Karpas-422 (cell line): Measurements from ENCODE around the gene FOXP4. TPM values are rescaled to one million over a fixed set of nuclear protein-coding genes. Genes with fewer than 3 reads are reported as not detected.

Experiments
- DNase-seq: peaks from one replicate; pipeline ENCODE4 v3.0.0-alpha.2; 2015
- H2AFZ ChIP-seq: fragments of 200-600 bp; sonication (generic); 2 replicates; pipeline ENCODE4 v1.6.1; 2014; ENCODE audit warnings: antibody characterized with exemption, low read length, mixed read lengths
- H3K27ac ChIP-seq: fragments of 200-600 bp; sonication (generic); 2 replicates; pipeline ENCODE4 v1.5.1; 2014; ENCODE audit warnings: mild to moderate bottlenecking, low read length, moderate library complexity
- H3K27me3 ChIP-seq: fragments of 200-600 bp; sonication (generic); 2 replicates; pipeline ENCODE4 v1.6.1; 2014; ENCODE audit warnings: low read length, mixed read lengths
- H3K36me3 ChIP-seq: fragments of 200-600 bp; sonication (generic); 2 replicates; pipeline ENCODE4 v1.6.1; 2014; ENCODE audit warnings: low read length, mixed read lengths; ENCODE audit not compliant: insufficient read depth
- H3K4me1 ChIP-seq: fragments of 200-600 bp; sonication (generic); 2 replicates; pipeline ENCODE4 v1.6.1; 2014; ENCODE audit warnings: mild to moderate bottlenecking, low read length, mixed read lengths
- H3K4me2 ChIP-seq: fragments of 200-600 bp; sonication (generic); 2 replicates; pipeline ENCODE4 v1.6.1; 2014; ENCODE audit warnings: low read length, low read depth, mild to moderate bottlenecking; ENCODE audit not compliant: poor library complexity, severe bottlenecking
- H3K4me3 ChIP-seq: fragments of 200-600 bp; sonication (generic); 2 replicates; pipeline ENCODE4 v1.5.1; 2014; ENCODE audit warnings: mild to moderate bottlenecking, antibody characterized with exemption, low read length, mixed read lengths
- H3K79me2 ChIP-seq: fragments of 200-600 bp; sonication (generic); 2 replicates; pipeline ENCODE4 v1.6.1; 2014; ENCODE audit warnings: mild to moderate bottlenecking, low read length, mixed read lengths
- H3K9ac ChIP-seq: fragments of 200-600 bp; sonication (generic); 2 replicates; pipeline ENCODE4 v1.6.0; 2014; ENCODE audit warnings: low read length
- H3K9me2 ChIP-seq: fragments of 200-600 bp; sonication (generic), shearing (Covaris generic); replicated peaks from 2 replicates; pipeline ENCODE4 v1.6.0; 2014; ENCODE audit warnings: mild to moderate bottlenecking, low read length, moderate library complexity; ENCODE audit not compliant: insufficient read depth
- H3K9me3 ChIP-seq: fragments of 300-700, 200-600 bp; sonication (generic); 2 replicates; pipeline ENCODE4 v1.6.1; 2014; ENCODE audit warnings: low read length, mixed read lengths
- H4K20me1 ChIP-seq: fragments of 200-600 bp; sonication (generic); 2 replicates; pipeline ENCODE4 v1.6.1; 2014; ENCODE audit warnings: mild to moderate bottlenecking, antibody characterized with exemption, low read length, low read depth; ENCODE audit not compliant: insufficient read depth
- total RNA-seq: library from RNA; depleted of rRNA; stranded (reverse); fragments of >200 nt; shearing (Covaris generic); gene quantifications from 2 replicates; pipeline ENCODE4 v1.2.3, GENCODE V29; 2014; ENCODE audit warnings: low replicate concordance

The FOXP4 gene
- total RNA-seq, 1 experiment from 2014 or later = 5.0 TPM

DNA sequence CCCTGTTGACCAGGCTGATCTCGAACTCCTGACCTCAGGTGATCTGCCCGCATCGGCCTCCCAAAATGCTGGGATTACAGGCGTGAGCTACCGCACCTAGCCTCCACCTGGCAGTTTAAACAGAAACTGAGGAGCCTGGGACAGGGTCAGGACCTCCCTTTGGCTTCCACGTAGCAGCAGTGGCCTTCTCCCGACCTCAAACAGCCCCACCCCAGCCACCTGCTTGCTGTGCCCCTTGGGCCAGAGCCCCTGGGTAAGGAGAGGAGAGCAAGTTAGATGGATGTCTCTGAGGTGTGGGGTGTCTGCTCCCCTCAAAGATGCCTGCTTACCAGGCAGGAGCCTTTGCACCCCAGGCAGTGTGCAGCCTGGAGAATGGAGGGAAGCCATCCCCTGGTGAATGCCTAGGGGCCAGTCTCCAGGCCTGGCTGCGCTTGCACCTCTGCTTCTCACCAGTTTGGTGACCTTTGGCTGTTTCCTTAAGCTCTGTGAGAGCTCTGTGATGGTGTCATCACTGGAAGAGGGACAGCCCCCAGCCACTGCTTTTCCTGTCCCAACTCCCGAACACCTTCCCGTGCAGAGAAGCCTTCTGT lies 50.0 kb downstream of the FOXP4 start:
- H3K27me3 ChIP-seq = no peaks in the 10 kb centered on the region
- H3K4me3 ChIP-seq = no peak overlapping the region
- no peaks in the 10 kb centered on the region for H3K9me2 ChIP-seq
- no peak overlapping the region for H3K4me2 ChIP-seq
- H2AFZ ChIP-seq = no peak overlapping the region
- H3K27ac ChIP-seq = no peak overlapping the region
- H3K9ac ChIP-seq = no peak overlapping the region
- no peaks in the 10 kb centered on the region for H3K79me2 ChIP-seq
- no peak for DNase-seq
- no peaks in the 10 kb centered on the region for H3K9me3 ChIP-seq
- H4K20me1 ChIP-seq = 0 out of 2 replicates have a peak, but pooled peaks cover 5% of the 10 kb centered on the region
- no peaks in the 10 kb centered on the region for H3K36me3 ChIP-seq
- no peaks in the 10 kb centered on the region for H3K4me1 ChIP-seq

DNA sequence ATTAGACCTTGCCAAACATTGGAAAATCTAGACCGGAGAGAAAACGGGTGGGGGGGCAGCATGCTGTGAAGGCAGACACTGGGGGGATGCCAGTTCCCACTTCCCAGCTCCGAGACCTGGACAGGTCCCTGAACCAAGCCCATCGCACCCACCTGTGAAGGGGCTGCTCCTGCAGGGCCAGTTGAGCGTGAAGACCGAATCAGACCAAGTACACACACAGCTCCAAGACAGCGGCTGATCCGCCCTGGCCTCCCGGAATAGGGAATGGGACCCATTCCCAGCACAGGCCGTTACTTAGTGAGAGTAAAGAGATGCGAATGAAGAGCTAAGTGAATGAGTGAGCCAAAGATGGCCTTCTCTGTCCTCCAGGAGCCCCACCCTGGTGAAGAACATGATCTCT lies 50.6 kb downstream of the FOXP4 start:
- DNase-seq = no peak
- Histone ChIP-seq H3K4me3 (no peak overlapping the region), H3K9ac (no peak overlapping the region), H2AFZ (no peak overlapping the region), H3K27me3 (no peaks in the 10 kb centered on the region), H3K4me1 (peaks cover under 1% of the 10 kb centered on the region), H4K20me1 (no peaks in the 10 kb centered on the region), H3K9me3 (no peaks in the 10 kb centered on the region), H3K4me2 (no peak overlapping the region), H3K27ac (no peak overlapping the region), H3K9me2 (no peaks in the 10 kb centered on the region), H3K79me2 (no peaks in the 10 kb centered on the region), H3K36me3 (no peaks in the 10 kb centered on the region)

GRCh38 chr6:41597246-41598000 lies 51.2 kb downstream of the FOXP4 start:
- no peaks in the 10 kb centered on the region for H4K20me1 ChIP-seq
- H3K9me2 ChIP-seq = no peaks in the 10 kb centered on the region
- no peak for DNase-seq
- H3K9ac ChIP-seq = no peak overlapping the region
- H3K4me2 ChIP-seq = no peak overlapping the region
- no peaks in the 10 kb centered on the region for H3K36me3 ChIP-seq
- no peak overlapping the region for H3K4me3 ChIP-seq
- no peaks in the 10 kb centered on the region for H3K27me3 ChIP-seq
- H2AFZ ChIP-seq = no peak overlapping the region
- peaks cover 7% of the 10 kb centered on the region for H3K4me1 ChIP-seq
- no peak overlapping the region for H3K27ac ChIP-seq
- no peaks in the 10 kb centered on the region for H3K79me2 ChIP-seq
- no peaks in the 10 kb centered on the region for H3K9me3 ChIP-seq

- no peak overlapping the region for H3K4me3 ChIP-seq
- H3K9me3 ChIP-seq = no peaks in the 10 kb centered on the region
- no peak for DNase-seq
- H4K20me1 ChIP-seq = no peaks in the 10 kb centered on the region
- no peak overlapping the region for H3K27ac ChIP-seq
- H3K4me2 ChIP-seq = no peak overlapping the region
- H3K27me3 ChIP-seq = no peaks in the 10 kb centered on the region
- H3K79me2 ChIP-seq = no peaks in the 10 kb centered on the region
- no peak overlapping the region for H3K9ac ChIP-seq
- no peaks in the 10 kb centered on the region for H3K9me2 ChIP-seq
- H2AFZ ChIP-seq = no peak overlapping the region
- no peaks in the 10 kb centered on the region for H3K36me3 ChIP-seq
- peaks cover 13% of the 10 kb centered on the region for H3K4me1 ChIP-seq
These were observed 52.5 kb downstream of the FOXP4 start for GRCh38 chr6:41598670-41599014.

DNA sequence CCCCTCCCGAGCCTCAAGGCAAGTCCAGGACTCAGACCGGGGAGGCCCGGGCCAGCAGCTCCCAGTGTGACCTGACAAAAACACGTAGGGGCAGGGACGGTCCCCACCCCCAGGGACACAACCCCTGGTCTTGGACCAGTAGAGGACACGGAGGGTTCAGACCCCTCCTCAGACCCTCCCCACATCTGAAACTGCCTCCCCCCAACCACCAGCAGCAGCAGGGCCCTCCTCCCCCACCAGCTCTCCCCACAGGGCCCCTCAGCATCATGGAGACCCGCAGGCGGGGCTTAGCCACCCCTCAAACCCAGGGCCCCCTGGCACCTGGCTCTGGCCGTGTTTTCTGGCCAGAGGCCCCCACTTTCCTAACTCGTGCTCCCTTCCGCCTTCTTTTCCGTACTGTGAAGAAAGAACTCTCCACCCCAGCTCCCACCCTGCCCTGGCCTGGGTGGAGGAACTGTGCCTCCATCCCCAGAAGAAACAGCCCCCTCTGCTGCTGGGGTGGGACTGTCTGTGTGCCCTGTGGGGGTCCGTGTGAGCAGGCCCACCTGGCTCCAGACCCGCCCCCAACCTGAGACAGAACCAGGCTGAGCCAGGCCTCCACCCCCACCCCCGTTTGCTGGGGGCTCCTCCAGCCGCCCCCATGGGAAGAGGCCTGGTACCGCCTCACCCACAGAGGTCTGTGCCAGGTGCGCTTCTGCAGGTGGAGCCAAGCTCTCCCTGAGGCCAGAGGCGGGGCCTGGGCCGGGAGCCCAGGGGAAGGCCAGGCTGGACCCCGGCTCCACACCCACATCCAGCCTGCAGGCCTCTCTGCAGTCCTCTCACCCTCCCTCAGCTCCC lies 53.1 kb downstream of the FOXP4 start:
- DNase-seq = no peak
- Histone ChIP-seq H3K27ac (no peak overlapping the region), H3K4me2 (no peak overlapping the region)

GRCh38 chr6:41599852-41600445 lies 53.8 kb downstream of the FOXP4 start:
- Histone ChIP-seq H4K20me1 (no peaks in the 10 kb centered on the region), H3K36me3 (no peaks in the 10 kb centered on the region), H3K4me1 (peaks cover 13% of the 10 kb centered on the region), H3K4me3 (no peak overlapping the region), H3K9me2 (no peaks in the 10 kb centered on the region), H2AFZ (no peak overlapping the region), H3K9me3 (no peaks in the 10 kb centered on the region), H3K27me3 (no peaks in the 10 kb centered on the region), H3K79me2 (no peaks in the 10 kb centered on the region), H3K4me2 (no peak overlapping the region), H3K9ac (no peak overlapping the region), H3K27ac (no peak overlapping the region)
- no peak for DNase-seq

More for the DNA sequence above, 53.1 kb downstream of the FOXP4 start:
- H3K4me1 ChIP-seq = peaks cover 13% of the 10 kb centered on the region
- no peaks in the 10 kb centered on the region for H3K27me3 ChIP-seq
- no peaks in the 10 kb centered on the region for H3K36me3 ChIP-seq
- H3K79me2 ChIP-seq = no peaks in the 10 kb centered on the region
- no peaks in the 10 kb centered on the region for H3K9me2 ChIP-seq
- no peak overlapping the region for H3K4me3 ChIP-seq
- no peak overlapping the region for H3K9ac ChIP-seq
- H4K20me1 ChIP-seq = no peaks in the 10 kb centered on the region
- no peaks in the 10 kb centered on the region for H3K9me3 ChIP-seq
- no peak overlapping the region for H2AFZ ChIP-seq

DNA sequence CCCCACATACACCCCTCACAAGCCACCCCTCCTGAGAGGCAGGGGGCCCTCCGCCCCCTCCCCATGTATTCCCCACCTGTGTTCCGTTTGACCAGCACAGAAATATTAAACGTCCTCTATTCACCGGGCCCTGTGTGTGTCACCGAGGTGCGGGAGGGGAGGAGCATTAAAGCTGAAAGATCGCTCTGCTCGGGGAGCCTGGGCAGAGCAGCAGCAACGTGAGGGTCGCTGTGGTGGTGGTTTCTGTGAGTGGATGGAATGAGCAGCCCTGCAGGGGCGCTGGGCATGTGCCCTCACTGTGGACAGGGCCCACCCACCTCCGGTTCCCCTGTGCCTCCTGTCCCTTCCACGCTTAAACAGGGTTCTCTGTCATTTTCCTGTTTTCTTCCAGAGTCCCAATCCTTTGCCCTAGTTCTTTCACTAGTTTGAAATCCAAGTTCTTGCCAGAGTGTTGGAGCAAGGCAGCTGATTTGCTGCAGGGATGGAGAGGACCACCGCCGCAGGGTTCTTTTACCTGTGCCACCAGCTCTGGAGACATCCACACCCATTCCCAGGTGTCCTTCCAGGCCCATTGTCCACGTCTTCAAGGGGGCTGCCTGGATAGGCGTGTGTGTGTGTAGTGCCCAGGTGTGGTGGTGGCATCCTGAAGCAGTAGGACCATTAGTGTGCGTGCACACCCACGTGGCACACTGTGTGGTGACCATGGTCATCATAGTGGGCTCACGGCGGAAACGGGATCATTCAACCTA lies 54.5 kb downstream of the FOXP4 start:
- H3K4me1 ChIP-seq = peaks cover 13% of the 10 kb centered on the region
- no peak for DNase-seq
- no peaks in the 10 kb centered on the region for H3K79me2 ChIP-seq
- no peaks in the 10 kb centered on the region for H3K27me3 ChIP-seq
- no peaks in the 10 kb centered on the region for H3K9me2 ChIP-seq
- no peaks in the 10 kb centered on the region for H3K36me3 ChIP-seq
- H2AFZ ChIP-seq = no peak overlapping the region
- no peaks in the 10 kb centered on the region for H3K9me3 ChIP-seq
- no peaks in the 10 kb centered on the region for H4K20me1 ChIP-seq
- no peak overlapping the region for H3K4me2 ChIP-seq
- no peak overlapping the region for H3K27ac ChIP-seq
- no peak overlapping the region for H3K4me3 ChIP-seq
- no peak overlapping the region for H3K9ac ChIP-seq
